Parathyroid adenoma (tissue), 2 donors: ENCODE data around the gene CLEC14A.

Experiments
- H2AFZ ChIP-seq: fragments of 300-600 bp; sonication (generic); one replicate; pipeline ENCODE4 v1.7.0; 2017; ENCODE audit warnings: antibody characterized with exemption, mild to moderate bottlenecking
- H3K27ac ChIP-seq: fragments of 300-600 bp; sonication (generic); one replicate; pipeline ENCODE4 v1.7.0; 2017
- H3K27me3 ChIP-seq: fragments of 300-600 bp; sonication (generic); one replicate; pipeline ENCODE4 v1.7.0; 2017; ENCODE audit warnings: low read length; ENCODE audit not compliant: control insufficient read depth, insufficient read depth
- H3K36me3 ChIP-seq: fragments of 300-600 bp; sonication (generic); one replicate; pipeline ENCODE4 v1.7.0; 2017; ENCODE audit warnings: low read length; ENCODE audit not compliant: control insufficient read depth, insufficient read depth
- H3K4me1 ChIP-seq: fragments of 300-600 bp; sonication (generic); one replicate; pipeline ENCODE4 v1.7.0; 2017; ENCODE audit warnings: control low read depth
- H3K4me2 ChIP-seq: fragments of 300-600 bp; sonication (generic); one replicate; pipeline ENCODE4 v1.7.0; 2017; ENCODE audit warnings: low read length
- H3K4me3 ChIP-seq: fragments of 300-600 bp; sonication (generic); one replicate; pipeline ENCODE4 v1.7.0; 2017; ENCODE audit warnings: low read depth, low read length
- H3K79me2 ChIP-seq: fragments of 300-600 bp; sonication (generic); one replicate; pipeline ENCODE4 v1.7.0; 2017; ENCODE audit warnings: control low read depth
- H3K9ac ChIP-seq: fragments of 300-600 bp; sonication (generic); one replicate; pipeline ENCODE4 v1.7.0; 2017; ENCODE audit warnings: mild to moderate bottlenecking
- H3K9me3 ChIP-seq: fragments of 300-600 bp; sonication (generic); one replicate; pipeline ENCODE4 v1.7.0; 2017; ENCODE audit warnings: low read length; ENCODE audit not compliant: control insufficient read depth
- CTCF ChIP-seq: fragments of 300-600 bp; sonication (generic); IDR thresholded peaks from one replicate; pipeline ENCODE4 v1.7.0; 2017; ENCODE audit warnings: antibody characterized with exemption, mild to moderate bottlenecking
- donor health status: primary hyperparathyroidism.

Gene CLEC14A

GRCh38 chr14:38257507-38257906 lies 1.6 kb upstream of the CLEC14A start:
- H3K36me3 ChIP-seq = no peaks in the 10 kb centered on the region
- TF ChIP-seq CTCF = no peak
- no peaks in the 10 kb centered on the region for H3K27me3 ChIP-seq
- H3K4me3 ChIP-seq = no peak overlapping the region
- H3K27ac ChIP-seq = peak overlapping the region; percentile 54
- no peaks in the 10 kb centered on the region for H3K9me3 ChIP-seq
- H3K9ac ChIP-seq = no peak overlapping the region
- H3K4me1 ChIP-seq = no peaks in the 10 kb centered on the region
- no peak overlapping the region for H2AFZ ChIP-seq
- H3K4me2 ChIP-seq = no peak overlapping the region
- H3K79me2 ChIP-seq = no peaks in the 10 kb centered on the region

GRCh38 chr14:38256533-38256840 lies 594 bp upstream of the CLEC14A start:
- Histone ChIP-seq H3K9me3 (no peaks in the 10 kb centered on the region), H2AFZ (no peak overlapping the region), H3K4me1 (no peaks in the 10 kb centered on the region), H3K4me2 (no peak overlapping the region), H3K9ac (no peak overlapping the region), H3K4me3 (no peak overlapping the region), H3K36me3 (no peaks in the 10 kb centered on the region), H3K79me2 (no peaks in the 10 kb centered on the region), H3K27ac (peak overlapping the region; percentile 54), H3K27me3 (no peaks in the 10 kb centered on the region)
- TF ChIP-seq CTCF = no peak

- TF ChIP-seq CTCF = no peak
- no peaks in the 10 kb centered on the region for H3K27me3 ChIP-seq
- H3K9me3 ChIP-seq = no peaks in the 10 kb centered on the region
- H3K4me3 ChIP-seq = peak overlapping the region; percentile 54
- peak overlapping the region; percentile 44 for H3K27ac ChIP-seq
- H3K4me1 ChIP-seq = no peaks in the 10 kb centered on the region
- H3K36me3 ChIP-seq = no peaks in the 10 kb centered on the region
- H3K4me2 ChIP-seq = peak overlapping the region; percentile 60
- H2AFZ ChIP-seq = no peak overlapping the region
- H3K9ac ChIP-seq = no peak overlapping the region
- no peaks in the 10 kb centered on the region for H3K79me2 ChIP-seq
Measured at GRCh38 chr14:38255408-38255672, 553 bp downstream of the CLEC14A start.

- Histone ChIP-seq H3K27me3 (no peaks in the 10 kb centered on the region), H3K9ac (no peak overlapping the region)
Measured at GRCh38 chr14:38254571-38255407, 1.1 kb downstream of the CLEC14A start.

More at GRCh38 chr14:38254571-38255407, 1.1 kb downstream of the CLEC14A start:
- Histone ChIP-seq H3K4me3 (peak overlapping the region; percentile 54), H3K9me3 (no peaks in the 10 kb centered on the region), H3K4me2 (peak overlapping the region; percentile 60), H3K27ac (peak overlapping the region; percentile 44), H3K36me3 (no peaks in the 10 kb centered on the region), H3K79me2 (no peaks in the 10 kb centered on the region), H3K4me1 (no peaks in the 10 kb centered on the region), H2AFZ (no peak overlapping the region)
- TF ChIP-seq CTCF = no peak
